ENCODE data around the gene ITPR1. TPM values are rescaled to one million over a fixed set of nuclear protein-coding genes. Genes with fewer than 3 reads are reported as not detected.
A peak's percentile ranks its signal among the peaks of the same experiment; 100 is the strongest.

Gene ITPR1
- total and polyA plus RNA-seq, 12 donors = 9.7 to 40.3 (median 18.8) TPM

- H3K36me3 ChIP-seq = peaks cover 0 to 39% (median 0%) of the 10 kb centered on the region in 9 donors
- TF ChIP-seq, protein P1, sequence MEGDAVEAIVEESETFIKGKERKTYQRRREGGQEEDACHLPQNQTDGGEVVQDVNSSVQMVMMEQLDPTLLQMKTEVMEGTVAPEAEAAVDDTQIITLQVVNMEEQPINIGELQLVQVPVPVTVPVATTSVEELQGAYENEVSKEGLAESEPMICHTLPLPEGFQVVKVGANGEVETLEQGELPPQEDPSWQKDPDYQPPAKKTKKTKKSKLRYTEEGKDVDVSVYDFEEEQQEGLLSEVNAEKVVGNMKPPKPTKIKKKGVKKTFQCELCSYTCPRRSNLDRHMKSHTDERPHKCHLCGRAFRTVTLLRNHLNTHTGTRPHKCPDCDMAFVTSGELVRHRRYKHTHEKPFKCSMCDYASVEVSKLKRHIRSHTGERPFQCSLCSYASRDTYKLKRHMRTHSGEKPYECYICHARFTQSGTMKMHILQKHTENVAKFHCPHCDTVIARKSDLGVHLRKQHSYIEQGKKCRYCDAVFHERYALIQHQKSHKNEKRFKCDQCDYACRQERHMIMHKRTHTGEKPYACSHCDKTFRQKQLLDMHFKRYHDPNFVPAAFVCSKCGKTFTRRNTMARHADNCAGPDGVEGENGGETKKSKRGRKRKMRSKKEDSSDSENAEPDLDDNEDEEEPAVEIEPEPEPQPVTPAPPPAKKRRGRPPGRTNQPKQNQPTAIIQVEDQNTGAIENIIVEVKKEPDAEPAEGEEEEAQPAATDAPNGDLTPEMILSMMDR (IDR thresholded peaks at IDR 0.05) = no peak
- ATAC-seq = no peak
- no peaks in the 10 kb centered on the region for H3K9me3 ChIP-seq
- intact Hi-C loops (cut with DNase I) = loop anchor here in 5 of 10 donors (5.0 to 10.0 kb wide), 4 partner anchors 260 to 467 kb away; partner anchors contain the start of genes BHLHE40 (in 2 of the 5) and EDEM1 (in 1 of the 5)
- peak overlapping the region in 8 of 10 donors; percentile 15 to 79 (median 55) for H3K27ac ChIP-seq
- WGBS, 2 donors = 75 to 80% methylated on average over 5 of the region's 5 CpGs
- H3K27me3 ChIP-seq = no peaks in the 10 kb centered on the region
- no peak overlapping the region for H3K4me3 ChIP-seq
- DNase-seq = no peak
- peaks cover 12 to 56% (median 44%) of the 10 kb centered on the region in 9 donors for H3K4me1 ChIP-seq
These were observed 224.2 kb downstream of the ITPR1 start for GRCh38 chr3:4717363-4717740.

- WGBS, 2 donors = 75 to 81% methylated on average over 4 of the region's 4 CpGs
- TF ChIP-seq, protein P1 (IDR thresholded peaks at IDR 0.05) = no peak
- ATAC-seq (no peak), DNase-seq (no peak)
- Histone ChIP-seq H3K27me3 (no peaks in the 10 kb centered on the region), H3K36me3 (peaks cover 0 to 30% (median 0%) of the 10 kb centered on the region in 9 donors), H3K27ac (peak overlapping the region in 8 of 10 donors; percentile 31 to 79 (median 60)), H3K9me3 (no peaks in the 10 kb centered on the region), H3K4me3 (no peak overlapping the region), H3K4me1 (peaks cover 12 to 61% (median 45%) of the 10 kb centered on the region in 9 donors)
- intact Hi-C loops (cut with DNase I) = loop anchor here in 6 of 10 donors (2.0 to 10.0 kb wide), 5 partner anchors 259 to 467 kb away; partner anchors contain the start of genes BHLHE40 (in 2 of the 6) and EDEM1 (in 1 of the 6)
These were observed 225.1 kb downstream of the ITPR1 start for GRCh38 chr3:4718179-4718736.

DNA sequence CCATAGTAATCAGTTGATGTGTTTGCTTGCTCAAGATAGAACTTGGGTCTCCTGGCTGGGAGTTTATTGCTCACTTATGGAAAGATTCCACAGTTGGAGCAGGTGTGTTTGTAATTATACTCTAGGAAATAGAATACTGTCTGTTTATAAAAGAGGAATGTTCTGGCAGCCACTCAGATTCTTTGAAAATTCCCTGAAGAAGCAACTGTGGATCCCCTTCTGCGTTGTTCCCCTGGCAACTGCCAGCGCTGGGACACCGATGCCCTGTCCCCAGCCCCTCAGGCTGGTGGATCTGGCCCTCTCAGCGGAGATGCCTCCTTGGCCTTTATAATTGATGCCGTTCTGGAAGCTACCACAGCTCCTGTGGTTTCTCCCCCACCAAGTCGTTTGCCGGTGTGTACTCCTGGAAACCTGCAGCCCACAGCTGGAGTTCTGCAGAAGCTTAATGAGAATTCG, 225.9 kb downstream of the ITPR1 start:
- peak in 1 of 2 donors; percentile 8 for DNase-seq
- peaks cover 12 to 68% (median 45%) of the 10 kb centered on the region in 9 donors for H3K4me1 ChIP-seq
- no peak overlapping the region for H3K4me3 ChIP-seq
- TF ChIP-seq, protein P1 (IDR thresholded peaks at IDR 0.05) = no peak
- H3K27me3 ChIP-seq = no peaks in the 10 kb centered on the region
- 59 to 70% methylated on average over 8 of the region's 8 CpGs for WGBS, 2 donors
- H3K9me3 ChIP-seq = no peaks in the 10 kb centered on the region
- intact Hi-C loops (cut with DNase I) = loop anchor here in 6 of 10 donors (2.0 to 10.0 kb wide), 5 partner anchors 258 to 466 kb away; partner anchors contain the start of genes BHLHE40 (in 2 of the 6) and EDEM1 (in 1 of the 6)
- H3K27ac ChIP-seq = peak overlapping the region in 8 of 10 donors; percentile 31 to 79 (median 60)
- peak in 1 of 8 donors; percentile 17 for ATAC-seq
- H3K36me3 ChIP-seq = peaks cover 0 to 22% (median 0%) of the 10 kb centered on the region in 9 donors

DNA sequence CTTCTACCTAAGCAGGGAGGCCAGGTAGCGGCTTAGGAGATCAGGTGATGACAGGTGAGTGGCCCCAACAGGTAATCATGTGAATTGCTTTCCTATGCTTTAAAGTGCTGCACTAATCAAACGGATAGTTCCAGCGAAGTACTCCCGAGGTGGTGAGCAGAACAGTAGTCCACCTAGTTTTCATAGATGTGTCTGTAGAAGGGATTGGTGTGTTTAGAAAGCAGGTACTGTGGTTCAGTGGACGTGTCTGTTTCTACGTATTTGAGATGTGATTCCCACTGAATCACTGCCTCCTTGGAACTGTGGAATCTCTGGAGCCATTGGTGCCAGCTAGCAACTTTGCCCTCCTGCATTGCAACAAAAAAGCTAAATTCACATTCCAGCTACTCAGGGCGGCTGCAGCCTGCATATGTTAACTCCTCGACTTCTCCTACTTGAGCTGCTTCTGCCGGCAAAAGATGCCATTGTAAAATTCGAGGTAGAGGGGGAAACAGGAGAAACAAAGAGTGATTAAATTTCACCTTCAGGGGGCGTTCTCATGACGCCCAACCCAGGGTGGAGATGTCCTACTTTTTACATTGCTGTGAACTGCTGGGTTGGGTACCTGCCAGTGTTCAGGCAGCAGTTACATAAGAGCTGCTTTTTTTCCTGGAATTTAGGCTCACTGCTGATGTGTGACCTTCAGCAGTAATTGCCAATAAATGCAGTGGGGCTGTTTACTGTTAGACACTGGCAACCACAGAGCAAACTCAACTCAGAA, 227.3 kb downstream of the ITPR1 start:
- Histone ChIP-seq H3K4me1 (peaks cover 12 to 75% (median 45%) of the 10 kb centered on the region in 9 donors), H3K36me3 (peaks cover 0 to 22% (median 0%) of the 10 kb centered on the region in 9 donors), H3K4me3 (no peak overlapping the region), H3K27ac (peak overlapping the region in 8 of 10 donors; percentile 27 to 79 (median 70)), H3K9me3 (no peaks in the 10 kb centered on the region), H3K27me3 (no peaks in the 10 kb centered on the region)
- ATAC-seq (peak; percentile 76 to 82 (median 78)), DNase-seq (peak; percentile 29 to 87)
- intact Hi-C loops (cut with DNase I) = loop anchor here in 9 of 10 donors (2.0 to 10.0 kb wide), 11 partner anchors 52 to 307 kb away; partner anchors contain the start of gene BHLHE40 (in 2 of the 9)
- TF ChIP-seq, protein P1 (IDR thresholded peaks at IDR 0.05) = peak in 8 of 9 donors; percentile 47 to 75 (median 64)
- 37 to 42% methylated on average over 12 of the region's 12 CpGs for WGBS, 2 donors

Data from heart right ventricle (tissue), 16 donors.